Lower leg skin (tissue), 3 donors: Measurements from ENCODE around the gene ISG15.

Experiments
- CTCF ChIP-seq, 3 donors: fragments of 450-650 bp; IDR thresholded peaks; one replicate each; pipeline ENCODE4 v1.5.1; 2016; ENCODE audit warnings: antibody characterized with exemption in 3 of 3, mild to moderate bottlenecking in 3 of 3, moderate library complexity in 2 of 3
- POLR2A ChIP-seq, 2 donors: fragments of 450-650 bp; IDR thresholded peaks; one replicate each; pipeline ENCODE4 v1.6.1; 2016 to 2017; ENCODE audit warnings: antibody characterized with exemption in 2 of 2, mild to moderate bottlenecking in 1 of 2, moderate library complexity in 1 of 2

- TF ChIP-seq CTCF (IDR thresholded peaks at IDR 0.05) (no peak), POLR2A (IDR thresholded peaks at IDR 0.05) (no peak)
Observed at GRCh38 chr1:1034439-1034781, 21.1 kb downstream of the ISG15 start.
